Stomach (tissue), 9 donors: ENCODE measurements around the gene SLAIN2. TPM values are rescaled to one million over a fixed set of nuclear protein-coding genes. Genes with fewer than 3 reads are reported as not detected.

Experiments
- DNase-seq, 2 donors: peaks; one replicate each; pipeline versions ENCODE4 v3.0.0 to v3.0.0-alpha.2; 2013 to 2019
- H3K27ac ChIP-seq, 5 donors: fragments of 200-600 bp in 4 of 5; sonication (generic) in 4 of 5; one replicate each; pipeline ENCODE4 v1.5.1; 2013 to 2019; ENCODE audit warnings: mild to moderate bottlenecking in 1 of 5, moderate library complexity in 1 of 5
- H3K27me3 ChIP-seq, 3 donors: fragments of 200-600 bp; sonication (generic); one replicate each; pipeline ENCODE4 v1.5.1; 2017 to 2019; ENCODE audit warnings: mixed run types in 1 of 3
- H3K36me3 ChIP-seq, 4 donors: fragments of 200-600 bp; sonication (generic); 1 replicate in 3 of 4; 2 replicates in 1 of 4; pipeline ENCODE4 v1.5.1; 2016 to 2019
- H3K4me1 ChIP-seq, 4 donors: fragments of 200-600 bp; sonication (generic); one replicate each; pipeline ENCODE4 v1.5.1; 2016 to 2019
- H3K4me3 ChIP-seq, 4 donors: fragments of 200-600 bp; sonication (generic) in 3 of 4; one replicate each; pipeline ENCODE4 v1.5.1; 2016 to 2019; ENCODE audit warnings: mild to moderate bottlenecking in 1 of 4
- H3K9me3 ChIP-seq, 4 donors: fragments of 200-600 bp; sonication (generic); one replicate each; pipeline ENCODE4 v1.5.1; 2016 to 2019
- CTCF ChIP-seq, 7 experiments: fragments of 450-650 bp in 4 of 7; fragments of 200-600 bp in 3 of 7; sonication (generic) in 3 of 7; IDR thresholded peaks; one replicate each; pipeline ENCODE4 v1.5.1; 2016 to 2019; ENCODE audit warnings: antibody characterized with exemption in 7 of 7, control low read depth in 2 of 7, mild to moderate bottlenecking in 1 of 7
- EP300 ChIP-seq: sonication (generic); formaldehyde crosslinking; IDR thresholded peaks from one replicate; pipeline ENCODE4 v1.6.1; 2017; ENCODE audit warnings: antibody characterized with exemption
- POLR2A ChIP-seq, 4 donors: fragments of 450-650 bp; IDR thresholded peaks; one replicate each; pipeline ENCODE4 v1.6.1; 2016; ENCODE audit warnings: antibody characterized with exemption in 4 of 4, control low read depth in 2 of 4, mild to moderate bottlenecking in 1 of 4, moderate library complexity in 1 of 4
- POLR2AphosphoS5 ChIP-seq, 3 donors: sonication (generic); formaldehyde crosslinking; IDR thresholded peaks; one replicate each; pipeline ENCODE4 v1.6.1; 2016; ENCODE audit warnings: antibody characterized with exemption in 3 of 3
- WGBS, 5 donors: extraction: QIAGEN DNeasy Blood & Tissue Kit in 3 of 5; methylation state at CpG; one replicate each; pipeline versions ENCODE4 v1.1.5 to v1.1.7; 2013 to 2018; 5-methylcytosine and 5-hydroxymethylcytosine counted together
- intact Hi-C: fragments of 100-400 bp; cut with DNase I; formaldehyde crosslinking; loops from one replicate; pipeline ENCODE4 v1.15.1; 2023; ENCODE audit warnings: low total_unique reads
- polyA plus RNA-seq, 3 donors: library from polyadenylated mRNA; stranded (reverse); fragments of 200-250 nt; gene quantifications; one replicate each; pipeline ENCODE4 v1.2.3, GENCODE V29; 2013
- total RNA-seq, 5 donors: library from RNA; depleted of rRNA; stranded (reverse); fragments of >200 nt; gene quantifications; one replicate each; pipeline versions ENCODE4 v1.1.0 to v1.2.3, GENCODE V29; 2014 to 2016
- donor health status: healthy with polysubstance abuse.
- donor health status: Bipolar disorder and iron deficiency.
- donor health status: healthy.

Gene SLAIN2
- total and polyA plus RNA-seq, 8 donors = 16.7 to 274 (median 34.9) TPM

- DNase-seq = peak in 1 of 2 donors; percentile 80
- TF ChIP-seq POLR2A (IDR thresholded peaks at IDR 0.05) (no peak), EP300 (no peak), CTCF (IDR thresholded peaks at IDR 0.05) (no peak), POLR2AphosphoS5 (IDR thresholded peaks at IDR 0.05) (no peak)
- Histone ChIP-seq H3K27me3 (no peaks in the 10 kb centered on the region), H3K4me1 (peaks cover 22 to 47% (median 41%) of the 10 kb centered on the region in 4 donors), H3K4me3 (peak overlapping the region; percentile 69 to 94 (median 88)), H3K27ac (peak overlapping the region; percentile 94 to 99 (median 98)), H3K36me3 (no peaks in the 10 kb centered on the region), H3K9me3 (no peaks in the 10 kb centered on the region)
- WGBS, 5 donors = 3 to 7% (median 5%) methylated on average over 14 of the region's 14 CpGs
- intact Hi-C loops = no loop called here
Measured at GRCh38 chr4:48340276-48340964, 909 bp upstream of the SLAIN2 start.

- TF ChIP-seq POLR2A (IDR thresholded peaks at IDR 0.05) (no peak), CTCF (IDR thresholded peaks at IDR 0.05) (peak in 1 of 7 experiments; percentile 2), POLR2AphosphoS5 (IDR thresholded peaks at IDR 0.05) (no peak), EP300 (no peak)
- Histone ChIP-seq H3K4me1 (peaks cover 22 to 63% (median 48%) of the 10 kb centered on the region in 4 donors), H3K36me3 (no peaks in the 10 kb centered on the region), H3K27me3 (no peaks in the 10 kb centered on the region), H3K9me3 (no peaks in the 10 kb centered on the region), H3K4me3 (peak overlapping the region; percentile 69 to 94 (median 88)), H3K27ac (peak overlapping the region; percentile 95 to 99 (median 98))
- WGBS, 5 donors = 0 to 2% (median 0%) methylated on average over 34 to 66 of the region's 66 CpGs
- intact Hi-C loops = no loop called here
- peak; percentile 55 to 85 for DNase-seq
Measured at GRCh38 chr4:48341776-48342605, 662 bp downstream of the SLAIN2 start.

GRCh38 chr4:48342606-48342880 lies 1.2 kb downstream of the SLAIN2 start:
- Histone ChIP-seq H3K9me3 (no peaks in the 10 kb centered on the region), H3K4me1 (peaks cover 22 to 68% (median 51%) of the 10 kb centered on the region in 4 donors), H3K27ac (peak overlapping the region; percentile 95 to 99 (median 98)), H3K4me3 (peak overlapping the region; percentile 69 to 94 (median 88)), H3K36me3 (no peaks in the 10 kb centered on the region), H3K27me3 (no peaks in the 10 kb centered on the region)
- WGBS, 5 donors = 0 to 2% (median 0%) methylated on average over 5 of the region's 5 CpGs
- TF ChIP-seq CTCF (IDR thresholded peaks at IDR 0.05) = no peak
- TF ChIP-seq EP300 = no peak
- TF ChIP-seq POLR2A (IDR thresholded peaks at IDR 0.05) = no peak
- no peak for TF ChIP-seq POLR2AphosphoS5 (IDR thresholded peaks at IDR 0.05)
- DNase-seq = no peak
- intact Hi-C loops = no loop called here

GRCh38 chr4:48343035-48343434 lies 1.7 kb downstream of the SLAIN2 start:
- Histone ChIP-seq H3K36me3 (no peaks in the 10 kb centered on the region), H3K27ac (peak overlapping the region in 1 of 5 donors; percentile 98), H3K9me3 (no peaks in the 10 kb centered on the region), H3K4me3 (peak overlapping the region; percentile 69 to 94 (median 88)), H3K27me3 (no peaks in the 10 kb centered on the region), H3K4me1 (peaks cover 22 to 69% (median 50%) of the 10 kb centered on the region in 4 donors)
- intact Hi-C loops = no loop called here
- WGBS, 5 donors = 15 to 27% (median 17%) methylated on average over 3 of the region's 3 CpGs
- DNase-seq = peak in 1 of 2 donors; percentile 17
- TF ChIP-seq POLR2AphosphoS5 (IDR thresholded peaks at IDR 0.05) = no peak
- no peak for TF ChIP-seq CTCF (IDR thresholded peaks at IDR 0.05)
- no peak for TF ChIP-seq EP300
- no peak for TF ChIP-seq POLR2A (IDR thresholded peaks at IDR 0.05)
